ENCODE measurements around the gene GRAMD1A. TPM values are rescaled to one million over a fixed set of nuclear protein-coding genes. Genes with fewer than 3 reads are reported as not detected.

Gene GRAMD1A
- total RNA-seq, 1 experiment from 2014 or later = 125 TPM

- Histone ChIP-seq H2BK120ac (ENCODE audit: low read depth, low read length, poor library complexity, severe bottlenecking) (no peak overlapping the region), H2BK20ac (ENCODE audit: low read depth, low read length, poor library complexity, severe bottlenecking) (no peak overlapping the region), H4K5ac (ENCODE audit: insufficient read length, low read depth, low read length) (no peak overlapping the region), H3K4ac (ENCODE audit: low read depth, low read length) (no peak overlapping the region), H2BK5ac (ENCODE audit: insufficient read length, low read length) (no peak overlapping the region), H3T11ph (ENCODE audit: low read length) (no peak overlapping the region), H3K27me3 (ENCODE audit: insufficient read depth, low read length) (no peaks in the 10 kb centered on the region), H3K18ac (ENCODE audit: insufficient read length, low read depth, low read length) (no peak overlapping the region), H4K20me1 (ENCODE audit: control insufficient read depth, insufficient read depth, insufficient read length) (no peaks in the 10 kb centered on the region), H3K4me1 (ENCODE audit: insufficient read depth, low read length) (no peaks in the 10 kb centered on the region), H3K27ac (ENCODE audit: insufficient read length, low read depth, low read length) (no peak overlapping the region), H3K9ac (ENCODE audit: extremely low read depth, insufficient read length, low read length) (no peak overlapping the region), H4K91ac (ENCODE audit: insufficient read length, low read depth, low read length) (no peak overlapping the region), H2BK15ac (ENCODE audit: low read depth, low read length) (no peak overlapping the region), H3K23ac (ENCODE audit: insufficient read length, low read depth, low read length) (no peak overlapping the region), H3K79me2 (ENCODE audit: insufficient read depth, low read length) (peaks cover under 1% of the 10 kb centered on the region; the same call in 1 of the 2 replicates), H3K23me2 (ENCODE audit: insufficient read length, low read depth, low read length, poor library complexity, severe bottlenecking) (no peaks in the 10 kb centered on the region), H3K9me3 (ENCODE audit: control insufficient read depth, low read depth, low read length) (no peaks in the 10 kb centered on the region), H3K4me2 (ENCODE audit: insufficient read depth, insufficient read length, low read length) (no peak overlapping the region), H2BK12ac (ENCODE audit: insufficient read length, low read depth, low read length) (no peak overlapping the region), H3K56ac (ENCODE audit: insufficient read length, low read depth, low read length) (no peak overlapping the region), H2AFZ (ENCODE audit: low read length) (no peak overlapping the region), H3K14ac (ENCODE audit: insufficient read depth, low read length) (no peak overlapping the region), H2AK5ac (ENCODE audit: insufficient read length, low read length) (no peak overlapping the region), H4K8ac (replicated peaks; ENCODE audit: insufficient read length, low read depth, low read length) (no peak overlapping the region), H3K79me1 (ENCODE audit: insufficient read depth, low read depth, low read length, poor library complexity, severe bottlenecking) (no peaks in the 10 kb centered on the region)
- 0 out of 4 replicates have a peak, but pooled peaks cover 0 to 6% of the 10 kb centered on the region in 2 experiments for H3K4me1 Mint-ChIP-seq
- peaks cover 63 to 87% (median 76%) of the 10 kb centered on the region in 3 experiments for H3K36me3 Mint-ChIP-seq (ENCODE audit: insufficient read depth in 1 of 3, low read depth in 3 of 3)
- no peak for DNase-seq
- H3K27me3 Mint-ChIP-seq (ENCODE audit: low read depth) = no peaks in the 10 kb centered on the region
- no CpG with 5 or more reads among the region's 18 CpGs for WGBS (ENCODE audit: extremely low coverage, insufficient read length, low lambda C conversion rate)
- H3K9me3 Mint-ChIP-seq = no peaks in the 10 kb centered on the region
- H3K4me3 Mint-ChIP-seq = no peak overlapping the region
- H3K27ac Mint-ChIP-seq = peak overlapping the region; percentile 74 to 92 (median 81); a peak in 4 of 7 replicates
- no peak for TF ChIP-seq CTCF (conservative IDR thresholded peaks at IDR 0.05)
Observed at GRCh38 chr19:35011737-35012682, 11.9 kb downstream of the GRAMD1A start.
